H1 (cell line): ENCODE data around the gene MAOB.

Experiments used
- BCL11A ChIP-seq, 2 experiments: IDR thresholded peaks; one replicate each; pipeline ENCODE4 v1.6.1; 2011; ENCODE audit warnings: low read depth in 2 of 2, low read length in 2 of 2, mild to moderate bottlenecking in 2 of 2
- CTCF ChIP-seq, 3 experiments: IDR thresholded peaks; 1 replicate in 2 of 3; 2 replicates in 1 of 3; pipeline versions ENCODE4 v1.5.1 to v1.6.1; 2011; ENCODE audit warnings: low read length in 3 of 3, mild to moderate bottlenecking in 3 of 3, inconsistent platforms in 2 of 3, low read depth in 1 of 3, moderate library complexity in 1 of 3; ENCODE audit not compliant: insufficient read depth in 1 of 3; ENCODE audit errors: control extremely low read depth in 1 of 3
- EP300 ChIP-seq, 2 experiments: IDR thresholded peaks; 1 replicate in 1 of 2; 2 replicates in 1 of 2; pipeline ENCODE4 v1.6.1; 2011 to 2012; ENCODE audit warnings: low read depth in 2 of 2, low read length in 2 of 2, mild to moderate bottlenecking in 2 of 2, borderline replicate concordance in 1 of 2, inconsistent platforms in 1 of 2, moderate library complexity in 1 of 2
- MAFK ChIP-seq: IDR thresholded peaks from 2 replicates; pipeline ENCODE4 v1.6.1; 2012; ENCODE audit warnings: low read depth, mild to moderate bottlenecking, improper control_type of control experiment, low read length
- NRF1 ChIP-seq: IDR thresholded peaks from 2 replicates; pipeline ENCODE4 v1.6.1; 2011; ENCODE audit warnings: mild to moderate bottlenecking, low read depth, low read length, improper control_type of control experiment
- POLR2A ChIP-seq, 2 experiments: IDR thresholded peaks; 1 replicate in 1 of 2; 2 replicates in 1 of 2; pipeline ENCODE4 v1.6.1; 2011; ENCODE audit warnings: low read depth in 2 of 2, low read length in 2 of 2, mild to moderate bottlenecking in 2 of 2; ENCODE audit errors: control extremely low read depth in 1 of 2
- POLR2AphosphoS5 ChIP-seq: IDR thresholded peaks from 2 replicates; pipeline ENCODE4 v1.6.1; 2011; ENCODE audit warnings: low read depth, low read length
- SAP30 ChIP-seq: fragments of 300-600 bp; sonication (generic); IDR thresholded peaks from 2 replicates; pipeline ENCODE4 v1.7.1; 2012; ENCODE audit warnings: low read length, moderate library complexity, mild to moderate bottlenecking, inconsistent platforms; ENCODE audit not compliant: insufficient read depth, insufficient replicate concordance
- SIN3A ChIP-seq, 2 experiments: IDR thresholded peaks in 1 of 2; conservative IDR thresholded peaks in 1 of 2; 2 replicates each; pipeline ENCODE4 v1.6.1; 2011 to 2012; ENCODE audit warnings: low read length in 2 of 2, improper control_type of control experiment in 1 of 2, low read depth in 1 of 2, mild to moderate bottlenecking in 1 of 2
- SP1 ChIP-seq: IDR thresholded peaks from 2 replicates; pipeline ENCODE4 v1.6.1; 2011; ENCODE audit warnings: low read depth, low read length
- TAF1 ChIP-seq: IDR thresholded peaks from 2 replicates; pipeline ENCODE4 v1.6.1; 2011; ENCODE audit warnings: mild to moderate bottlenecking, low read depth, low read length
- TBP ChIP-seq: IDR thresholded peaks from 2 replicates; pipeline ENCODE4 v1.6.1; 2011; ENCODE audit warnings: low read depth, low read length, improper control_type of control experiment

- TF ChIP-seq SP1 (no peak), BCL11A (IDR thresholded peaks at IDR 0.05; ENCODE audit: low read depth in 2 of 2, low read length in 2 of 2) (no peak), CTCF (IDR thresholded peaks at IDR 0.05; ENCODE audit: control extremely low read depth in 1 of 3, insufficient read depth in 1 of 3, low read depth in 1 of 3, low read length in 3 of 3) (no peak), NRF1 (no peak), MAFK (no peak), POLR2AphosphoS5 (no peak), POLR2A (IDR thresholded peaks at IDR 0.05; ENCODE audit: control extremely low read depth in 1 of 2, low read depth in 2 of 2, low read length in 2 of 2) (no peak), EP300 (IDR thresholded peaks at IDR 0.05; ENCODE audit: borderline replicate concordance in 1 of 2, low read depth in 2 of 2, low read length in 2 of 2) (no peak), TBP (no peak), SAP30 (no peak), SIN3A (conservative IDR thresholded peaks at IDR 0.05 in 1 of 2, IDR thresholded peaks at IDR 0.05 in 1 of 2; ENCODE audit: low read depth in 1 of 2, low read length in 2 of 2) (no peak), TAF1 (no peak)
Measured at GRCh38 chrX:43744284-43744683, 138.0 kb downstream of the MAOB start.
